ENCODE measurements around the gene NOTCH4.
A peak's percentile ranks its signal among the peaks of the same experiment; 100 is the strongest.

Gene NOTCH4

DNA sequence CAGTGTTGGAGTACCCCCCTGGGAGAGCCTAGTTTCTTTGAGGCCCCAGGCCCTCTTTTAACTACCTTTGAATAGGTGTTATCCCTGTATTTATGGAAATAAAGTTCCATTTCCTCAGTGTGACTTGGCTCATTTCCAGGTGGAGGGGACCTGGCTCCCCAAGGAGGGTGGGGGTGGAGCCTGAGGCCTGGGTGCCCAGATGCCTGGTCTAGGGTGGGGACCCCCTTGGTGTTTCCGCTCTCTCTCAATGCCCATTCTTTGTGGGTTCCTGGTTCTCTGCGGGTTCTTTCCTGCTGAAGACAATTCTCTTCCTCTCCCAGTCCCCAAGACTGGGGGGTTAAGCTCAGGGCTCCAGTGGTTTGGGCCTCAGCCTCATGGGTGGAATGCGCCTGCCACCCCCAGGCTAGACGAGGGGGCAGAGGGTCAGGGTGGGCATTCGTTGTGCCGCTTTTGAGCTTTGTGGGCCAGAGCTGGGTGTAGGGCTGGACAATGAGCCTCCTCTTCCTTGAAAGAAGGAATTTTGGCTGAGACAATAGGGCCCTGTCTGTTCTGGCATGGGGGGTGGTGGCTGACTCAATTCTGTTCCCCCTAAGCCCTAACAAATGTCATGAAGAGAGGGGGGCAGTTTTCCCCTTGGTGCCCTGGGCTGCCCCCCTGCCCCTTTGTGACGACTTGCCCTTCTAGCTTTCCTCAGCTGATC is 60.2 kb downstream of the NOTCH4 start:
- DNase-seq (ENCODE audit: low spot score) = no peak

DNA sequence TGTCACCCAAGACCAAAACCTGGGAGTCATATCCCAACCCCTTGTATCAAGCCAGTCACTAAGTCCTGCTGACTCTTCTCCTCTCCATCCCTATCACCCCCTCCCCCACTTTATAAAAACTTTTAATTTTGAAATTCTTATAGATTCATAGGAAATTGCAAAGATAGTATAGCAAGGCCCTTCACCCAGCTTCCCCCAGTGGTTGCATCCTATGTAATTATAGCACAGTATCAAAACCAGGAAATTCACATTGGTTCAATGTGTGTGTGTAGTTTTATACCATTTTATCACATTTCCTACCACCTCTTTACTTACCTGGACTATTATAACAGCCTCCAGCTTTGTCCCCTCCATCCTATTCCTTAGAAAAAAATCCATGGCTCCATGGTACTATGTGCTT is 65.8 kb downstream of the NOTCH4 start:
- DNase-seq (ENCODE audit: low spot score) = no peak

- DNase-seq (ENCODE audit: low spot score) = no peak
Measured at GRCh38 chr6:32156891-32157290, 67.0 kb downstream of the NOTCH4 start.

GRCh38 chr6:32154514-32155161 is 69.2 kb downstream of the NOTCH4 start:
- DNase-seq (ENCODE audit: low spot score) = peak; percentile 75

- peak; percentile 93 for DNase-seq (ENCODE audit: low spot score)
Measured at GRCh38 chr6:32153564-32154513, 70.0 kb downstream of the NOTCH4 start, which contains the start of gene PPT2. TSS of gene PPT2 (plus strand) at chr6:32154141. CDS start at chr6:32154595, 454 bp downstream.

DNA sequence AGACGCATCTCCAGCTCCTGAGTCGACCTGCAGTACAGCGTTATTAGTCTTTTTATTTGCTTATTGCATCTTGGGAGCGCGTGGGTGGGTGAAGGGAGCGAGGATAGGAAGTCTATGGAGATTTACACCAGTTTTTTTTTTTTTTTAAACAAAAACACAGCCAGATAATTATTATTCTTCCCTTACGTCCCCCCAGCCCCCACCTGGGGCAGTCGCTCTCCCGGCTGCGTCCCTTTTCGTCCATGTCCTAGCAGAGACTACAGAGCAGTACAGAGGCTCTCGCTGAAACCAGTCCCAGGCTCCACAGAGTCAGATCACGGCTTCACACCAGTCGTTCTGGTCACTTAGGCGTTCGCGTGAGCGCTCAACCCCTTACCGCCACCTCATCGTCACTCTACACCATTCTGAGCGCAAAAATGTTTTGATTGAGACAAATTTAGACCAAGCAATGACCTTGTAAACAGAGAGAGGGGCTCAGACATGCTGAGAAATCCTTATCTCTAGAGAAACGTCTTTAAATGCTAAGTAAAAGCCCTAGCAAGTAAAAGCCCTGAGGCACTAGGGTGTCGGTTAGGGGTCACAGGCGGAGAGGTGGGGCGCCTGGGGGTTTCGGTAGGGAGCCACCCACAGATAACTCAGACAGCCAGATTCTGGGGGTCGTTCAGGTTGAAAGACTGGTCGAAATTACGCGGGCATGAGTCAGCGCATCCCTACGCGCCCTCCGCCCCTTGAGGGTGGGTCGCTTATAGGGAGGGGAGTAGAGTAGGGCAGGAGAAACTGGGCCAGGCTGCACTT is 70.9 kb downstream of the NOTCH4 start:
- DNase-seq (ENCODE audit: low spot score) = no peak

GRCh38 chr6:32151863-32152768 is 71.8 kb downstream of the NOTCH4 start, which contains the start of gene PRRT1:
TSS of gene PRRT1 (minus strand) at chr6:32151939. CDS start at chr6:32151827, 112 bp downstream.
- DNase-seq (ENCODE audit: low spot score) = no peak

DNA sequence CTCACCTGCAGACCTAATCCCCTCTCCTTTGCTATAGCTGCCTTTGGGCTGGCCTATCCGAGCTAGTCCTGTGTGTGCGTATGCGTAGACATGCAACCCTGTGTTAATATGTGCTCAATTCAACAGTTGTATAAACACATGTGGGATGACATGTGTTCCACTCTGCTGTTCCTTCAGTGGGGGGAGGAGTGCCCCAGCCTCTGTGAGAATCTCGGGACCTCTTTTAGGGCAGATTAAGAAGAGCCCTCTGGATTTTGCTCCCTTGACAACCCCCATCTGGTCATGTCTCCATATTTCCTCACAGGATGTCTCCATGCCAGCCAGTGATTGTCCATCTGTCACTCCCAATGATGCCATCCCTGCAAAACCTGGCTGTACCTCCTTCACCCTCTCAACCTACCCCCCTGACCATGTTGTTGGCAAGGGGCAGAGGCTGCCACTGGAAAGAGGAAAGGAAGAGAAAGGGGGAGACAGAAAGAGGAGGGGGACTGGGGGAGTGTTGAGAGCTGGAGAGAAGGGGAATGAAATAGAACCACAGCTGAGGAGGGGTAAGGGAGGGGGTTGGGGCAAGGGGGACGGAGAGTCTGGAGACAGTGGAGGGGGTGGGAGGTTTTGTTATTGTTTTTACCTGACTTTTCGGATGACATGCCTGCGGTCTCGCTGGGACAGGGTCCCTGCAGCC is 72.5 kb downstream of the NOTCH4 start:
- DNase-seq (ENCODE audit: low spot score) = no peak

- DNase-seq (ENCODE audit: low spot score) = no peak
Measured at GRCh38 chr6:32149932-32150870, 73.7 kb downstream of the NOTCH4 start.

DNA sequence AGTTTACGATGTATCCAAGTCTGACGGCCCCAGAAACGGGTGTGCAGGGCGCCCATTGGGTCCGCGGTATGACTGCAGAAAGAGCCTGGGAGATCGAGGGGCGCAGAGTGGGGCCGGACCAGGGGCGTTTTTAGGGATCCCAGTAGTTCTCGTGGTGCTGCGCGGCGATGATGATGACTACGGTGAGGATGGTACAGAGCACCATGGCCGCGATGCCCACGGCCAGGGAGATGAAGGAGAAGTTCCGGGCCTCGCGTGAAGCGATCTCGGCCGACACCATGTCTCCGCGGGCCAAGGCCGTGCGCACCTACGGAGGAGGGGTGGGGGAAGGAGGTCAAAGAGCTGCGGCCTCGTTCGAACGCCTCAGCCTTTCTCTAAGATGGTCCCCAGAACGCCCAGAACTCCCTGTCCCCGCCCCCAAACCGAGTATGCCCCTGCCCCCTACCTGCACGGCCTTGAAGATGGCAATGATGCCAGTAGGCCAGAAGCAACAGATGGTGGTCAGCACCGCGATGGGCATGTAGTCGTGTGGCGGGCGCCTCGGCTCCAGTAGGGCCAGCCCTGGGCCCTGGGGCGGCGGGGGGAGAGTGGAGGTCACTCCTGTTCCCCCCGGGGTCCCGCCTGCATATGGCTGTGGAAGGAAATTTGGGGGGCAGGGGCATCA is 74.6 kb downstream of the NOTCH4 start:
- no peak for DNase-seq (ENCODE audit: low spot score)

DNA sequence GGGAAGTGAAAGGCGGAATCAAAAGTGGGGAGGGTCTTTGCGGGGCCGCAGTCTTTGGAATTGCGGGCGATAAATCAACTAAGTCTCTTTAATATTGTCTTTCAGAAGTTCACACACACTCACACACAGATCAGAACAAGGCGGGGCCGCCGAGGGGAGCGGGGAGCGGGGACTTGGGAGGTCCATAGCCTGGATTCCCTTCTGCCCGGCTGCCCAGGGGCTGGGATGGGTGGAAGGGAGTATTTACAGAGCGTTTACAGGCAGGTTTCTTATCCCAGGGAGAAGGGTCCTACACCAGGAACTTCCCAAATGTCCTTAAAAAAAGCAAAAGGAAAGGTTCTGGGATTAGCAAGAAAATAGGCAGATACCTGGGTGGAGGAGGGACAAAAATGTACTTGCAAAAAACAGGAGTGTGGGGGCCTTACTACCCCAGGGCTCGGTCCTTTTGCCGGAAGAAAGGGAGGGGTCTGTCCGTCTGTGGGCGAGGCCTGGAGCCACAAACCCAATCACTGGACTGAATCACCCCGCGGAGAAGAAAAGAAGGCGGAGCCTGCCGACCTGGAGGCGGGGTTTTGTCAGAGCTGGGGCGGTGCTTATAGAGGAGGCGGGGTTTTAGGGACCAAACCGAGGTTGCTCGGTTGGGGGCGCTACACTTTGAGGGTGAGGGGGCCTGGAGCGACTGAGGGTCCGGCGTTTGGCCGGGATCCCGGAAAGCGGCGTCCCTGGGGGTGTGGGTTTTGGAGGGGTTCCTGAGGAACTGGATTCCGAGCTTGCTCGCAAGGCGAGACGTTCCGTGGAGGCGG is 75.4 kb downstream of the NOTCH4 start:
- no peak for DNase-seq (ENCODE audit: low spot score)

DNA sequence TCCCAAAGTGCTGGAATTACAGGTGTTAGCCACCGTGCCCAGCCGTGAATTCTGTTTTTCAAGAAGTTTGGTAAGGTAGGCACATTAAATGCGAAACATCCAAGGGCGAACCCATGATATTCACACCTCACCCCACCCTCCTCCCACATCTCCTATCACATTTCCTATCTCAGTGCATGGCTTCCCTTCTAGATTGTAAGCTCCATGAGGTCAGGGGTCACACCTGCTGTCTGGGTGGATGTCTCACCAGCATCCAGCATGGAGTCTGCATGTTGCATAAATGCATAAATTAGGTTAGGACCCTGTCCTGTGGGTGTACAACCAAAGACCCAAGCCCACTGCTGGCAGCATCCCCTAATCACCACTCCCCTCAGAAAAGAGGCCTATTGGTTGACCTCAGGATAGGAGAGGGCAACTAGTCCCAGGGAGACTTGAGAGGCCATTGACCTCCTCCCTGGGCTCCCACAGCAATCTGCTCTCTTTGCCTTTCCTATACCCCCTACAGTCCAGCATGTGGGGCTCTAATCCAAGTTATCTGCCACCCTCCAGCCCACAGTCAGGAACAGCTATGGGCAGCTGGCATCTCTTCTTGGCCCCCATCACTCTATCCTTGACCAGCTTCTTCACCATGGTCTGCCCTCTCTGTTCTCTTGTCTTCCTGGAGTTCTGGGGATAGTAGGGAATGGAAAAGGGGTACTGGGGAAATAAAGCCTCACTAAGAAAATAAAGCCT is 76.3 kb downstream of the NOTCH4 start:
- no peak for DNase-seq (ENCODE audit: low spot score)

DNA sequence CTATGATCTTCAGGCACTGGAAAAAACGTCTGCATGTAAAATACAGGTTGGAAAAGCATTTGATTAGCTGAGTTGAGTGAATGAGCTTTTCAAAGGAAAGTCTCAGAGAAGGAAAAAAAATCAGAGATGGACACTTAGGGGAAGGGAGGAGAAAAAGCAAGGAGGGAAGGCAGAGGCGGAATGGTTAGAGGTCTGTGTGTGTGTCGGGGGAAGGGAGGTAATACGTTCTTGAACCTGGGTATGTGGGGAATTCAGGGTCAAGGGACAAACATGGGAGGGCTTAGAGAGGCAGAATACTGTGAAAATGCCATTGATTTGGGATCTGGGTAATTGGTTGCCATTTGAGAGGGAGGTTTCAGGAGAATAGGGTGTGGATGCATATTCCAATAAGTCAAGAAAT is 77.2 kb downstream of the NOTCH4 start:
- no peak for DNase-seq (ENCODE audit: low spot score)

DNA sequence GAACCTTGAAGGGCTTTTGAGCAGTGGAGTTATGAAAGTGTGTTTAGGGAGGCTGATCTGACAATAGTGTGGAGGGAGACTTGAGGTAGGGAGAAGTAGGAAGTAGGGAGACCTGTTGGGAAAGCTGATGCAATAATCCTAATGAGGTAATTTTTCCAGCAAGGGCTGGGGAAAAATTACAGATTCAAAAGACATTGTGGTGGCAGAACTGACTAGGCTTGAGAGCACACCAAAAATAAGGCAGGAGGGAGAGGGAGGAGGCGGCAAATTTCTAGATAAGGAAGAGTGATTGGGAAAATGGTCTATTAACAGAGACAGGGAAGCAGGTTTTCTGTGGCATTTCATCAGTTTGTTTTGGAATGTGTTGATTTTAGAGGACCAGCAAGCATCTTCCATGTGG is 77.6 kb downstream of the NOTCH4 start:
- DNase-seq (ENCODE audit: low spot score) = no peak
